B cell (primary cell): ENCODE data around the gene NGLY1.

Experiments
- CTCF ChIP-seq: fragments of 200-600 bp; IDR thresholded peaks from one replicate; pipeline ENCODE4 v1.8.0; 2022; ENCODE audit warnings: antibody characterized with exemption, mild to moderate bottlenecking
- EZH2 ChIP-seq: IDR thresholded peaks from 2 replicates; pipeline ENCODE4 v1.6.1; 2012; ENCODE audit warnings: borderline replicate concordance, low read depth, mild to moderate bottlenecking, moderate library complexity, low read length; ENCODE audit not compliant: insufficient read depth, poor library complexity, severe bottlenecking

- no peak for TF ChIP-seq CTCF
- no peak for TF ChIP-seq EZH2
These were observed 55.9 kb downstream of the NGLY1 start for GRCh38 chr3:25727316-25727715.
